Glutamatergic neuron (in vitro differentiated cells): Measurements from ENCODE around the gene RITA1. TPM values are rescaled to one million over a fixed set of nuclear protein-coding genes. Genes with fewer than 3 reads are reported as not detected.

Source experiments
- DNase-seq: peaks from one replicate; pipeline ENCODE4 v3.0.0; 2022
- H3K27ac Mint-ChIP-seq: one replicate; pipeline ENCODE4 v1.8.0; 2020; ENCODE audit warnings: mild to moderate bottlenecking, mixed read lengths, inconsistent platforms; ENCODE audit not compliant: unreplicated experiment
- H3K27me3 Mint-ChIP-seq: one replicate; pipeline ENCODE4 v1.8.0; 2020; ENCODE audit warnings: mild to moderate bottlenecking, moderate library complexity, mixed read lengths, inconsistent platforms; ENCODE audit not compliant: unreplicated experiment
- H3K36me3 Mint-ChIP-seq: one replicate; pipeline ENCODE4 v1.8.0; 2020; ENCODE audit warnings: mild to moderate bottlenecking, mixed read lengths, inconsistent platforms; ENCODE audit not compliant: unreplicated experiment
- H3K4me1 Mint-ChIP-seq: one replicate; pipeline ENCODE4 v1.8.0; 2020; ENCODE audit warnings: mild to moderate bottlenecking, low read depth, mixed read lengths, inconsistent platforms; ENCODE audit not compliant: unreplicated experiment
- H3K4me3 Mint-ChIP-seq: one replicate; pipeline ENCODE4 v1.8.0; 2020; ENCODE audit warnings: mild to moderate bottlenecking, mixed read lengths, inconsistent platforms; ENCODE audit not compliant: unreplicated experiment
- H3K9me3 Mint-ChIP-seq: one replicate; pipeline ENCODE4 v1.8.0; 2020; ENCODE audit warnings: mild to moderate bottlenecking, moderate library complexity, mixed read lengths, inconsistent platforms; ENCODE audit not compliant: unreplicated experiment
- total RNA-seq: library from RNA; stranded (reverse); fragmentation: NEBNext Ultra II Directional; extraction: Animal tissue kit (Norgen Biotek cat#: 25700); gene quantifications from one replicate; pipeline ENCODE4 v1.2.1, GENCODE V29; 2021; ENCODE audit not compliant: unreplicated experiment
- TF ChIP-seq, protein P1 (sequence below): fragments of 200-600 bp; sonication (generic); IDR thresholded peaks from one replicate; pipeline ENCODE4 v1.5.0; 2021; ENCODE audit not compliant: partially characterized antibody, unreplicated experiment

Gene RITA1
- total RNA-seq, 1 donor from 2014 or later = 6.7 TPM

DNA sequence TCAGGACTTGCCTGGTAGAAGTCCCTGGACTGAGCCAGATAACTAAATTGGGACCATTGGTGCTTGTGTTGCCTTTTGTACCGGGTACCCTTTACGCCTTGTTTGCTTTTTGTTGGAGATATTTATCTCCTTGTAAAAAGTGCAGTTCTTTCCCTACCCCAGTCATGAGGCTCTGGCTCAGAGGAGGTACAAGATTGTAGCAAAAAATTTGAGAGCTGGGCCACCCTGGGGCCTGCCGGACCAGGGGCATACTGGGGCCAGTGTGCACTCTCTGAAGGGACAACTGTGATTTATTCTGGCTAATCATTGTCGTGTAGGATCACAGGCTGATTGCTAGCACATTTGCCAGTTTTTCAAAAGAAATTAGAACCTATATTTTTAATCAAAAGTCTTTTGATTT, 49.0 kb downstream of the RITA1 start:
- TF ChIP-seq, protein P1, sequence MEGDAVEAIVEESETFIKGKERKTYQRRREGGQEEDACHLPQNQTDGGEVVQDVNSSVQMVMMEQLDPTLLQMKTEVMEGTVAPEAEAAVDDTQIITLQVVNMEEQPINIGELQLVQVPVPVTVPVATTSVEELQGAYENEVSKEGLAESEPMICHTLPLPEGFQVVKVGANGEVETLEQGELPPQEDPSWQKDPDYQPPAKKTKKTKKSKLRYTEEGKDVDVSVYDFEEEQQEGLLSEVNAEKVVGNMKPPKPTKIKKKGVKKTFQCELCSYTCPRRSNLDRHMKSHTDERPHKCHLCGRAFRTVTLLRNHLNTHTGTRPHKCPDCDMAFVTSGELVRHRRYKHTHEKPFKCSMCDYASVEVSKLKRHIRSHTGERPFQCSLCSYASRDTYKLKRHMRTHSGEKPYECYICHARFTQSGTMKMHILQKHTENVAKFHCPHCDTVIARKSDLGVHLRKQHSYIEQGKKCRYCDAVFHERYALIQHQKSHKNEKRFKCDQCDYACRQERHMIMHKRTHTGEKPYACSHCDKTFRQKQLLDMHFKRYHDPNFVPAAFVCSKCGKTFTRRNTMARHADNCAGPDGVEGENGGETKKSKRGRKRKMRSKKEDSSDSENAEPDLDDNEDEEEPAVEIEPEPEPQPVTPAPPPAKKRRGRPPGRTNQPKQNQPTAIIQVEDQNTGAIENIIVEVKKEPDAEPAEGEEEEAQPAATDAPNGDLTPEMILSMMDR = no peak
- Mint-ChIP-seq H3K4me3 (no peak overlapping the region), H3K36me3 (peaks cover 4% of the 10 kb centered on the region), H3K9me3 (peaks cover 4% of the 10 kb centered on the region), H3K4me1 (peaks cover 19% of the 10 kb centered on the region), H3K27ac (no peak overlapping the region), H3K27me3 (peaks cover 3% of the 10 kb centered on the region)
- DNase-seq = no peak

DNA sequence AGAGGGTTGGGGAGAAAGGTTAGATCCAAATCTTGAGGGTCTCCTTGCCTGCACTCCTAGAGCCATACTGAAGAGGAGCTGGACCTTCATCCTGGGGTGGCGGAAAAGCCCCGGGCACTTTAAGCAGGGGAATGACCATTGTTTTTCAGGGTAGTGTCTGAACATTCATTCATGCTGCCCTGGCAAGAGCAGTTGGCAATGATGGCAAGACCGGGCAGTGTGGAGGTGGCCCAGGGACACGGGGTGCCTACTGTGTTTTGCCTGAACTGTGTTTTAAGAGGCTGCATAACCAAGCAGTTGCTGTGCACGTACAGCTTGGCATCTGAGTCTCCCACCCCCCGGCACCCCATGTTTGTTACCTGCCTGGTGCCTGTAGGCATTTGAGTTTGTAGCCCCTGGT, 50.5 kb downstream of the RITA1 start:
- Mint-ChIP-seq H3K4me3 (no peak overlapping the region), H3K27ac (no peak overlapping the region), H3K27me3 (peaks cover 3% of the 10 kb centered on the region), H3K4me1 (peaks cover 31% of the 10 kb centered on the region), H3K36me3 (no peaks in the 10 kb centered on the region), H3K9me3 (peaks cover 4% of the 10 kb centered on the region)
- no peak for DNase-seq
- TF ChIP-seq, protein P1 = no peak

DNA sequence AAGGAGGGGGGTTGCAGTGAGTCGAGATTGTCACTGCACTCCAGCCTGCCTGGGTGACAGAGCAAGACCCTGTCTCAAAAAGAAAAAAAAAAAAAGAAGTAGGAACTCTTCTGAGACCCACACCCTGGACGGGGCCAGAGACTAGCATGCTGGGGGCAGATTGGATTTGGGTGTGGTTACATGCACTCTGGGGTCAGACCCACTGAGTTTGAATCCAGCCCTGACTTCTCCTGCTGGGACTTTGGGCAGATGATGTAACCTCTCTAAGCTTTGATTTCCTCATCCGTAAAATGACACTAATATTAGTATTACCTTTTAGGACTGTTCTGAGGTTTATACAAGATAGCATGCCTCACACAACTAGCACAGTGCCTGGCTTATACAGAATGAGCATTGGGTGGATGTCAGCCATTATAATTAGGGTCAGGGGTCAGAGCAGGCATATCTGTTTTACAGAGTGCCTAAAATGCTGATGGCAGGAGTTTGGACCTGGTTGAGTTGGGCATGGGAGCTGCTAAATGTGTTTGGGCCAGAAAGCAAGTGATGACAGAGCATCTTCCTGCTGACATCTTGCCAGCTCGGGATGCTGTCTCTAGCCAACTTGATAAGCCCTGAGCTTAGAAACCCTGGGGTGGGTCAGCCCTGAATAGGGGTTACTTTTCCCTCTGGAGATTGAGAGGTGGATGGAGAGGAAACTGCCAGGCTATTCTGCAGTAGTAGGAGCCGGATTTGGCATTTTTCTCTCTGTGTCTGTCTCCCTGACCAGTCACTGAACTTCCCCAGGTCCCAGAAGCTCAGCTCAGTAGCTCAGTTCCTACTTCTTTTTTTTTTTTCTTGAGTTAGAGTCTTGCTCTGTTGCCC, 51.2 kb downstream of the RITA1 start:
- Mint-ChIP-seq H3K4me1 (peaks cover 39% of the 10 kb centered on the region), H3K27ac (no peak overlapping the region)

DNA sequence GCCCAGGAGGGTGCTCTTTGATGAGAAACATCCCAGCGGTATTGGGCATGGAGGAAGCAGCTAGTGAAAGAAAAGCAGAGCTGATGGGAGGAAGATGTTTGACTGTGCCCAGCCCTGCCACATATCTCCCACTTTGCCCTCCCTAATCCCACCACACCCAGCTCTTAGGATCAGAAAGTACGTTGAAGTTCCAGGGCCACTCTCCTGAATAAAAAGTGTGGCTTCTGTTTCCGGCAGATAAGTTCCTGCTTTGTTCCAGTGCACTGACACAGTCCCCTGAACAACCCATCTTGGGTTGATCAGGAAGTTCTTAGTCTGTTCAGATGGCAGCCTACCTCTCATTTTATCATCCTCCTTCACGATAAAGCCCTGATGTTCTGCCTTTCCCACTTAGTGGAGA, 52.2 kb downstream of the RITA1 start:
- Mint-ChIP-seq H3K36me3 (no peaks in the 10 kb centered on the region), H3K9me3 (peaks cover 8% of the 10 kb centered on the region), H3K27me3 (peaks cover 6% of the 10 kb centered on the region), H3K27ac (no peak overlapping the region), H3K4me1 (peaks cover 32% of the 10 kb centered on the region), H3K4me3 (no peak overlapping the region)
- DNase-seq = no peak
- TF ChIP-seq, protein P1 = no peak

More for the DNA sequence above, 51.2 kb downstream of the RITA1 start:
- Mint-ChIP-seq H3K4me3 (no peak overlapping the region), H3K36me3 (no peaks in the 10 kb centered on the region), H3K9me3 (peaks cover 8% of the 10 kb centered on the region), H3K27me3 (peaks cover 5% of the 10 kb centered on the region)
- TF ChIP-seq, protein P1 = no peak
- no peak for DNase-seq

DNA sequence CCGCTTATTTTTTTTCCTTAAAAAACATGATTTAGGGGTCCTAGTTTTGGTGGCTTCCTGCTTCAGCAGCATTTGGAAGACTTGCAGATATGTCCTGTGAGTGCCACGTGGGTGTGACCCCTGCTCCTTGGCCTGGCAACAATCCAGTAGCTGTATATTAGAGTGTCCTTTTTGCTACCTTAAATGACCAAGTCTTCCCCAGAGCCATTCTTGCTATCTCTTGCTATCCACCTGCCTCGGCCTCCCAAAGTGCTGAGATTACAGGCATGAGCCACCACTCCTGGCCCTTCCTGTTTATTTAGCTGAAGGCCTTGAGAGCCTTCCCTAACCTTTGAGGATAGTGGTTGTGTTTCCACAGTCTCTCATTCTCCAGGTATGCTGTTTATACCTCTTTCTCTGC, 52.8 kb downstream of the RITA1 start:
- TF ChIP-seq, protein P1 = no peak
- no peaks in the 10 kb centered on the region for H3K36me3 Mint-ChIP-seq
- peaks cover 8% of the 10 kb centered on the region for H3K9me3 Mint-ChIP-seq
- H3K4me3 Mint-ChIP-seq = no peak overlapping the region
- DNase-seq = no peak
- peaks cover 4% of the 10 kb centered on the region for H3K27me3 Mint-ChIP-seq
- H3K27ac Mint-ChIP-seq = no peak overlapping the region
- H3K4me1 Mint-ChIP-seq = peaks cover 28% of the 10 kb centered on the region
